Measurements from ENCODE around the gene UNC5CL.
A peak's percentile ranks its signal among the peaks of the same experiment; 100 is the strongest.

The UNC5CL gene

DNA sequence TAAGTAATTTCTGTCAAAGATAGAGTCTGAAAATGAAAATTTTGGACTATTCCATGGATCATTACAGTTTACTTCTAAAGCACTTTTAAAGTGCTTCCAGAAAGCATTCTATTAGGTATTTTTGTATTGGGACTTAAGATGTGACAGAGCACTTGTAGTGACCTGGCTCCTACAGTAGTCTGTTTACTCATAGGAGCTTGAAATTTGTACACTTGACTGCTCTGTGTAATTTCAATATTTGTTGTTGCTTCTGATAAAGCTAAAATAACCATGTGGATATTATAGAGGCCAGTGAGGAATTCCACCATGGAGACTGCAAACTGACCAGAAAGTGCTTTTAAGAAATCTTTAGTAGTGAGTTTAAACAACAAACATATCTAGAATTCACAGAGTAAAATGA lies 44.1 kb upstream of the UNC5CL start:
- Histone ChIP-seq H3K4me3 (replicated peaks; ENCODE audit: insufficient read depth, low read length) (no peak overlapping the region), H3K27me3 (ENCODE audit: insufficient read depth, poor library complexity, severe bottlenecking) (no peaks in the 10 kb centered on the region), H3K27ac (replicated peaks) (no peak overlapping the region)
- TF ChIP-seq GABPA (IDR thresholded peaks at IDR 0.05; ENCODE audit: low read depth) = no peak
- TF ChIP-seq POLR2AphosphoS5 (IDR thresholded peaks at IDR 0.05; ENCODE audit: low read depth) = no peak
- no peak for TF ChIP-seq REST (IDR thresholded peaks at IDR 0.05; ENCODE audit: insufficient replicate concordance, low read depth)
- TF ChIP-seq, protein P1, sequence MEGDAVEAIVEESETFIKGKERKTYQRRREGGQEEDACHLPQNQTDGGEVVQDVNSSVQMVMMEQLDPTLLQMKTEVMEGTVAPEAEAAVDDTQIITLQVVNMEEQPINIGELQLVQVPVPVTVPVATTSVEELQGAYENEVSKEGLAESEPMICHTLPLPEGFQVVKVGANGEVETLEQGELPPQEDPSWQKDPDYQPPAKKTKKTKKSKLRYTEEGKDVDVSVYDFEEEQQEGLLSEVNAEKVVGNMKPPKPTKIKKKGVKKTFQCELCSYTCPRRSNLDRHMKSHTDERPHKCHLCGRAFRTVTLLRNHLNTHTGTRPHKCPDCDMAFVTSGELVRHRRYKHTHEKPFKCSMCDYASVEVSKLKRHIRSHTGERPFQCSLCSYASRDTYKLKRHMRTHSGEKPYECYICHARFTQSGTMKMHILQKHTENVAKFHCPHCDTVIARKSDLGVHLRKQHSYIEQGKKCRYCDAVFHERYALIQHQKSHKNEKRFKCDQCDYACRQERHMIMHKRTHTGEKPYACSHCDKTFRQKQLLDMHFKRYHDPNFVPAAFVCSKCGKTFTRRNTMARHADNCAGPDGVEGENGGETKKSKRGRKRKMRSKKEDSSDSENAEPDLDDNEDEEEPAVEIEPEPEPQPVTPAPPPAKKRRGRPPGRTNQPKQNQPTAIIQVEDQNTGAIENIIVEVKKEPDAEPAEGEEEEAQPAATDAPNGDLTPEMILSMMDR (IDR thresholded peaks at IDR 0.05; ENCODE audit: insufficient read depth, low read length) = no peak
- TF ChIP-seq SPI1 (IDR thresholded peaks at IDR 0.05; ENCODE audit: borderline replicate concordance, low read depth) = no peak
- DNase-seq (ENCODE audit: low read depth in 1 of 2, low spot score in 1 of 2) = no peak

GRCh38 chr6:41080621-41081020 lies 41.6 kb upstream of the UNC5CL start:
- peak overlapping the region; percentile 40; the same call in 1 of the 2 replicates for H3K27ac ChIP-seq (replicated peaks)
- no peak overlapping the region for H3K4me3 ChIP-seq (replicated peaks; ENCODE audit: insufficient read depth, low read length)
- TF ChIP-seq POLR2AphosphoS5 (IDR thresholded peaks at IDR 0.05; ENCODE audit: low read depth) (no peak), REST (IDR thresholded peaks at IDR 0.05; ENCODE audit: insufficient replicate concordance, low read depth) (no peak), GABPA (IDR thresholded peaks at IDR 0.05; ENCODE audit: low read depth) (no peak), SPI1 (IDR thresholded peaks at IDR 0.05; ENCODE audit: borderline replicate concordance, low read depth) (no peak)
- TF ChIP-seq, protein P1 (IDR thresholded peaks at IDR 0.05; ENCODE audit: insufficient read depth, low read length) = no peak
- H3K27me3 ChIP-seq (ENCODE audit: insufficient read depth, poor library complexity, severe bottlenecking) = no peaks in the 10 kb centered on the region
- no peak for DNase-seq (ENCODE audit: low read depth in 1 of 2, low spot score in 1 of 2)

DNA sequence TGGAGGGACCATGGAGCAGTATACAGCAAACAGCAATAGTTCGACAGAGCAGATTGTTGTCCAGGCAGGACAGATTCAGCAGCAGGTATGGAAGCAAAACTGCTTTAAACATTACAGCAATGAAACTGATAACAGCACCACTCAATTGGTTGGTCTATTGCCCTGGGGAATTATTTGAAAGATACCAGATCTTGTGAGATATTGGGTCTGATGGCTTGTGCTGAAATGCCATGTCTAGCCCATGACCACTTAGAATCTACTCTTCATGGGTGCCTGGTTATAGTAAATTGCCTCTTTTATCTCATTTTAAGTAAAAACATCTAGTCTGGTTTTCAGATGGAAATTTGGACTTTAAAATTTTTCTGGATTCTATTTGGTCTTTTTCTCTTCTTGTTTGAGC lies 40.1 kb upstream of the UNC5CL start:
- no peak for DNase-seq (ENCODE audit: low read depth in 1 of 2, low spot score in 1 of 2)
- no peak overlapping the region for H3K4me3 ChIP-seq (replicated peaks; ENCODE audit: insufficient read depth, low read length)
- TF ChIP-seq SPI1 (IDR thresholded peaks at IDR 0.05; ENCODE audit: borderline replicate concordance, low read depth) (no peak), REST (IDR thresholded peaks at IDR 0.05; ENCODE audit: insufficient replicate concordance, low read depth) (no peak), POLR2AphosphoS5 (IDR thresholded peaks at IDR 0.05; ENCODE audit: low read depth) (no peak), GABPA (IDR thresholded peaks at IDR 0.05; ENCODE audit: low read depth) (no peak)
- TF ChIP-seq, protein P1 (IDR thresholded peaks at IDR 0.05; ENCODE audit: insufficient read depth, low read length) = no peak
- no peaks in the 10 kb centered on the region for H3K27me3 ChIP-seq (ENCODE audit: insufficient read depth, poor library complexity, severe bottlenecking)
- H3K27ac ChIP-seq (replicated peaks) = no peak overlapping the region
